GM18519 (cell line): ENCODE data around the gene NUBPL.

Experiments used
- ATAC-seq: cut with Tn5 transposase; IDR thresholded peaks from one replicate; pipeline ENCODE4 v1.9.1; 2021; ENCODE audit warnings: mild to moderate bottlenecking, moderate library complexity; ENCODE audit not compliant: unreplicated experiment, low FRiP score

NUBPL gene

DNA sequence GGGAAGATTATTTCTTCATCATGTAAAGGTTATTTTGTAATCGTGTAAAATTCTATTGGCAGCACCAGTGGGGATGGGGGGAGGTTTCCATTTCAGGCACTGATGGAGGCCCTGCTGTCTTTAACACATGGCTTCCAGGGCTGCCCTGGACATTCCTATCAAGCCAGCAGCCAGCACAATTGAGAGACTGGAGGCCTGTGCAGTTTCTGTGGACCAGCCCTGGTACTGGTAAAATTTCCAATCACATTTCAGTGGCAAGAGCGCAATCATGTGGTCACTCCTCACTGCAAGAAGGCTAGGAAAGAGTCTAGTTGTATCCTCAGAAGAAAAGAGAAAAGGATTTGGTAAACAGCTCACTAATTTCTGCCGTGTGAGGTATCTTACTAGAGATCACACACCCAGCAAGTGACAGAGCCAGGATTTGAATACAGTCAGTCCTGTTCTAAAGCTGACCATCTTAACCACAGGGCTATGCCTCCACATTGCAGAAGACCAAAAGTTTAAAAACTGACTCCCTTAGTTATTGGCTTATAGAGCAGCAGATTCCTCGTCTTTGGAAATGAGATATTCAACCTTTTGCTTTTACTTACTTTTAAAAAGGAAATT is 336.5 kb downstream of the NUBPL start:
- ATAC-seq = no peak

DNA sequence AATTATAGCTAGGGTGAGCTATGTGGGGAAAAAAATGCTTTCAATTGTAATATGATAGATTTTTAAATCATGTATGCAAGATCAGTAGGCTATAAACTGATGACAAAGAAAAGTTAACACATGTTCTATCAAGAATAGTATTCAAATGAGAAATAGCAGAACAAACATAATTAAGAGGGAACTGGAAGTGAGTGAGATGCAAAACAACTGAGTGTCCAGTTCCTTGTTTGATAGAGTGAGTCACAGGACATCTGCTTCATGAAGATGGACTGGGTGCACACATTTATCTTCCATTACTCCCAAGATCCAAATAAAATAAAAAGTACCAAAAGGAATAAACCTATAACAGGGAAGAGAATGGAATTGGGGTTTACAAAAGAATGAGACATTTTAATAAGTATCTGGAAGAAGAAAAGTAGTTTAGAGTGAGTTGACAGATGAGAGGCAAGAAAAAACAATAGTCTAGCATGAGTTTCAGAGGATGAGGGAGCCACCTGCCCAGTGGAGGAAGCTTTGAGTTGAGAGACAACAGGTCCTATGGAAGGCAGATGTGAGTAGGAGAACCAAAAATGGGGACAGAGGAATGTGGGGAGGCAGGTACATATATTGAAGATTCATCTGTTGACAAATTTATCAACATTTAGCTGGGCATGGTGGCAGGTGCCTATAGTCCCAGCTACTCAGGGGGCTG is 337.8 kb downstream of the NUBPL start:
- no peak for ATAC-seq

DNA sequence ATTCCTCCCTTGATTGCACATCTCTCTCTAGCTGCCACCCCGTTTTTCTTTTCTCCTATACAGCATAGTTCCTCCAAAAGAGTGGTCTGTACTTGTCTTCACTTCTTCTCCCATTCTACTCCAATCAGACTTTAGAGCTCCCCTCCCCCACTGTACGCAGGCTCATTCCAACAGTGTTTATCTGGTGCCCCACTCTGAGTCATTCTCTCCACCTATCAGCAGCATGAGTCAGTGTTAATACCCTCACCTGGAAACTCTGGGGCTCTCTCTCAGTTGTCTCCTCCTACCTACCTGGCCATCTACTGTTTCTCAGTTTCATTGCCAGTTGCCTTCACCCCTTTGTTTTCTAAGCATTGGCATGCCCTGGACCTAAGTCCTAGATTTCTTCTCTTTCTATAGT is 340.8 kb downstream of the NUBPL start:
- ATAC-seq = no peak

DNA sequence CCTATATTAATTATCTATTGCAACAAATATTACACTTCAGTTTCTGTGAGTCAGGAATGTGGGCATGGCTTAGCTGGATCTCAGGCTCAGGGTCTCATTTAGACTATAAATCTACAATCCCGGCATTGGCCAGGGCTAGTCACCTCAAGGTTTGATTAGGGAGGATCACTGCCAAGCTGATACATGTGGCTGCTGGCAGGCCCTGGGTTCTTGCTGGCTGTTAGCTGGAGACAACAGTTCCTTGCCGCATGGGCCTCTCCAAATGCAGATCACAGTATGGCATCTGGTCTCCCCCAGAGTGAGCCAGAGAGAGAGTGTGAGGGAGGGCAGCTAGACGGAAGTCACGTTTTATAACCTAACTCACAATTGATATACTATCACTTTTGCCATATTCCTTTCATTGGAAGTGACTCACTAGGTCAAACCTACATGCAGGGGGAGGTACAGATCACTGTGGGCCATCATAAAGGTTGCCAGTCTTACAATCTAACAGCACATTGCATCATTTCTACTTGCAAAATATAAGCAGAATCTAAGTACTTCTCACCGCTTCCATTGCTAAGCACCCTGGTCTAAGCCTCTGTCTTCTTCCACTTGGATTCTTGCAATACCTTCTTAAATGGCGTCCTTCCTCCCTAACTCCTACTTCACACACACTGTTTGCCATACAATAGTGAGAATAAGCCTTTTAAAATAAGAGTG is 341.9 kb downstream of the NUBPL start:
- ATAC-seq = no peak

DNA sequence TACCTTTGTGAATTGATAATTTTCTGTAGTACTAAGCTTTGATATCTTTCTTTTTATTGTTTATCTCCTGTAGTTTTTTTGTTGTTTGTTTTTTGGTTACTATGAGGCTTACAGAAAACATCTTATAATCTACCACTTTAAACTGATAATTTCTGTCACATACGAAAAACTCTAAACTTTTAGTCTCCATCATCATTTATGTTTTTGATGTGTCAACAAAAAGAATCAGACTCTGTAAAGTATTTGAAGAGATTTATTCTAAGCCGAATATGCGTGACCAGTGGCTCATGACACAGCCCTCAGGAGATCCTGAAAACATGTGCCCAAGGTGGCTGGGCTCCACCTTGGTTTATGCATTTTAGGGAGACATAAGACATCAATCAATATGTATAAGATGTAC is 348.8 kb downstream of the NUBPL start:
- ATAC-seq = no peak
